ENCODE data around the gene STEAP4.
A peak's percentile ranks its signal among the peaks of the same experiment; 100 is the strongest.
"Not testable (repeated sequence)": the region's sequence is repeated elsewhere in the genome, so short reads cannot be mapped to it uniquely, and the experiment has no call there.

The STEAP4 gene

DNA sequence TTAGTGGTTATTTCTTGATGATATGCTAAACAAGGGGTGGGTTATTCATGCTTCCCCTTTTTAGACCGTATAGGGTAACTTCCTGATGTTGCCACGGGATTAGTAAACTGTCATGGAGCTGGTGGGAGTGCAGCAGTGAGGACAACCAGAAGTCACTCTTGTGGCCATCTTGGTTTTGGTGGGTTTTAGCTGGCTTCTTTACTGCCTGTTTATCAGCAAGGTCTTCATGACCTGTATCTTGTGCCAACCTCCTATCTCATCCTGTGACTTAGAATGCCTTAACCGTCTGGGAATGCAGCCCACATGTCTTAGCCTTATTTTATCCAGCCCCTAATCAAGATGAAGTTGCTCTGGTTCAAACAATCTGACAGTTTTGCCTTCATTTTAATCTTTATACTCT lies 41.7 kb downstream of the STEAP4 start:
- not testable (repeated sequence) for DNase-seq

- DNase-seq = no peak
Observed at GRCh38 chr7:88262562-88262961, 44.1 kb downstream of the STEAP4 start.

DNA sequence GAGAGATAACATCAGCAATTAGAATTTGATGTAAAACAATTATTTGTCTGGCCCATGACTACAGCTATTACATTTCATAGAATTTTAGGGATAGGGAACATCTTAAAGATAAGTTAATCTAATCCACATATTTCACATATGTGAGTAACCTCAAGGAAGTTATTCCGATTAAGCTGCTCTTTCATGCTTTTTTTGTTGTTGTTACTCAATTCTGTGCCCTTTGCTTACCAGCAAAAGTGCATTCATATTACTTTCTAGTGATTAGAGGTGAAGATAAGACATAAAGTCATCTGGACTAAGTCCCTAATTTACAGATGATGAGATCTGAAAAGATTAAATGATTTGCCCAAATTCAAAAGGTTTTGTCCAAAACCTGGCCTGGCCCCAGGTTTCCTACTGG lies 46.0 kb downstream of the STEAP4 start:
- no peak for DNase-seq

DNA sequence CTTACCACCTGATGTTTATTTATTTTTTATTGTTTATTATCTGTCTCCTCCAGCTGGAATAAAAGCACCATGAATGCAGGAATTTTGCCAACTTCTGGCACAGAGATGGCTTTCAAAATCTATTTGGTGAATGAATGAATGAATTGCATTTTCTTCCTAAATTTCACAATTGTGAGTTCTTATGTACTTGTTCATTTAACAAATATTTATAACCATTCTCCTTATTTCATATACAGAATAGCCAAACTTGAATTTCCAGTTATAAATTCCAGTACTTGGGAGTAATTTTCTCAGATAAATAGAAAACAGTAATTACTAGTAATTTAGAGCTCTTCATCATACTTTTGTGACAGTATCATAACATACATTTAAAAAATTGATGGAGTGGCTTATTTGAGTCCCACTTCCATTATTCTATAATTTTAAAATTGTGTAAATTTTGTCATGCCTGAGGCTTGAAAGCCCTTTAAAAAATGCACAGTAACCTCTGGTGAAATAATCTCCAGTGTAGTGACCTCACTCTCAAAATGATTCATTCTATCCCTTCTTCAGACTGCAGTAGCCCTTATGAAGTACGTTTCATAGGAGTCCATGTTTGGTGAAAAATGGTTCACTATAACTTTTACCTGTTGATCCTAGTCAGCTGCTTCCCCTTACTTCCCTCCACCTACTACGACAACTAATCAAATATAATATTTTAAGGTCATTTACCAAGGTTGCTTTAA lies 46.9 kb downstream of the STEAP4 start:
- DNase-seq = peak in 1 of 3 experiments; percentile 43

DNA sequence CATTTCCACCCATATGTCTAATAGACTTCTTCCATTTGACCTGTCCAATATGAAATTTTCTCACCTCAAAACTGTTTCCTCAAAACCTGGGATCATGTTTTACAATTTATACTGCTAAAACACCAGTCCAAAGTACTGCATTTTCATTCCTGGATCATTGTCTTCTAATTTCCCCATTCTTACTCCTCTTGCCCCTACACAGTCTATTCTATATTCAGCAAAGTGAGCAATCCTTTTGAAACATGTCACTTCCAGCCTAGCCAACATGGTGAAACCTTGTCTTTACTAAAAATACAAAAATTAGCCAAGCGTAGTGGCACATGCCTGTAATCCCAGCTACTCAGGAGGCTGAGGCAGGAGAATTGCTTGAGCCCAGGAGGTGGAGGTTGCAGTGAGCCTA lies 48.4 kb downstream of the STEAP4 start:
- not testable (repeated sequence) for DNase-seq

GRCh38 chr7:88256906-88257305 lies 49.8 kb downstream of the STEAP4 start:
- no peak for DNase-seq

- no peak for DNase-seq
Observed at GRCh38 chr7:88254721-88255424, 51.8 kb downstream of the STEAP4 start.

- no peak for DNase-seq
Observed at GRCh38 chr7:88253640-88254039, 53.1 kb downstream of the STEAP4 start.

- DNase-seq = peak in 1 of 3 experiments; percentile 21
Observed at GRCh38 chr7:88244258-88244657, 62.4 kb downstream of the STEAP4 start.

GRCh38 chr7:88243345-88243909 lies 63.3 kb downstream of the STEAP4 start:
- peak; percentile 54 to 94 (median 79) for DNase-seq

GRCh38 chr7:88239852-88240251 lies 66.8 kb downstream of the STEAP4 start:
- DNase-seq = no peak

DNA sequence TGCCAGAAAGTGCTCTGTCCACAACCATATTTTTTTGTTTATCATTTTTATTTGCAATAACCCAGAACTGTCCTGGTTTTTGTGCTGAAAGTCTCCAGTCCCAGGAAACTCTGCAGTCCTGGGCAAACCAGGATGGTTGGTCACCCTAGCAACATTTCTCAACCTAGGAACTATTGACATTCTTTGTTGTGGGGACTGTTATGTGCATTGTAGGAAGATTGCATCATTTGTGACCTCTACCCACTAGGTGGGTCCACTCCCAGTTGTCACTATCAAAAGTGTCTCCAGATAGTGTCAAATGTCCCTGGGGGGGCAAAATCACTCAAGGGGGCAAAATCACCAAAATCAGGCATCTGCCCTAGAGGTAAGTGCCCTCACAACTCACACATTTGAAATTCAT lies 72.9 kb downstream of the STEAP4 start:
- no peak for DNase-seq

DNA sequence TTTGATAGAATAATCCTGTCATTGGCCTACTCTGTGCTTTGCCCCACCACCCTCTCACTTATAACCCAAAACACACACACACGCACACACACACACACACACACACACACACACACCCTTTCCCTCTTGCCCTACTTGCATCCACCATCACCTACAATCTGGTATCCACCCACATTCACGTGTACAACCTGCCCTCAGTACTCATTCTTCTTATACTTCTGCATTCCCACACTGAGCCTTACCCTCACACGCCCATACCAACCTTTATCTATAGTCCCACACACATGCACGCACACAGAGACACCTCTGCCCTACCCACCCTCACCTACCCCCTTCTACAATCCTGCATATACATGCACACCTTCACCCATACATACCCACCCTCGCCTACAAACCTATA lies 76.0 kb downstream of the STEAP4 start:
- no peak for DNase-seq

- no peak for DNase-seq
Observed at GRCh38 chr7:88229302-88229995, 77.2 kb downstream of the STEAP4 start.

DNA sequence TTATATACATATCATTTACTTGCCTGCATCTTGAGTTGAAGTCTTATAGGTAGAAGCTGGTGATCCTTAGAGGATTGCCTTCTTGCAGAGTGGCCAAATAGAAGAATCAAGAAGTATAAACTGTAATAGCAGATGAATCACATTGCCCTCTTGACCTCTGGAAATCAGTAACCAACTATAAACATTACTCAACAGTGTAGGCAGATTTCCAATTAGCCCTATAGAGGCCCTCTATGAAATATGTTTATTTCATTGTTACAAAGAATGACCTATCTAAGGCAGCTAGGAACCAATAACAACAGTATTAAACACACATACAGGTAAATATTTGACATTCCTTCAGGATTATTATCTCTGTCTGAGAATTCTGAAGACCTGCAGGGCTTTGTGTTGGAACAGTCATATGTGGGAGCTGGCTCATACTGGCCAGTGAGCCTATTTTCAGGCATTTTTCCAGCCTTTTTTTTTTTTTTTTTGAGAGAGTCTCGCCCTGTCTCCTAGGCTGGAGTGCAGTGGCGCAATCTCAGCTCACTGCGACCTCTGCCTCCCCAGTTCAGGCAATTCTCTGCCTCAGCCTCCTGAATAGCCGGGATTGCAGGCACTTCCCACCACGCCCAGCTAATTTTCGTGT lies 79.7 kb downstream of the STEAP4 start:
- no peak for DNase-seq

GRCh38 chr7:88226201-88226600 lies 80.5 kb downstream of the STEAP4 start:
- DNase-seq = no peak

- no peak for DNase-seq
Observed at GRCh38 chr7:88224601-88225275, 82.0 kb downstream of the STEAP4 start.

DNA sequence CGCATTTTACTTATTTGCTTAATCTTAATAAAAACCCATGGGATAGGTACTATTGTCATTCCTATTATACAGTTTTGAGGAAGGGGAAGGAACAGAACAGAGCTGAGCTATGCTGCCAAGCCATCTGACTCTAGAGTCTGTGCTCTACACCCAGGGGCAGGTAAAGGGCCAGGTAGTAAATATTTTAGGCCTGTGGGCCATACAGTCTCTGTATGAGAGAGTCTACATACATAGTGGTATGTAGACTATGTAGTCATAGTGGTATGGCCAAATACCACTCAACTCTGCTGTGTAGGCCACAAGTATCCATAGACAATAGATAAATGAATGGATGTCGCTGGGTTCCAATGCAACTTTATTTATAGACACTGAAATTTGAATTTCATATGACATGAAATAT lies 83.4 kb downstream of the STEAP4 start:
- no peak for DNase-seq

Data from NCI-H1417 (cell line).